ENCODE measurements around the gene TTLL11.
"Not testable (repeated sequence)": the region's sequence is repeated elsewhere in the genome, so short reads cannot be mapped to it uniquely, and the experiment has no call there.

TTLL11 gene

DNA sequence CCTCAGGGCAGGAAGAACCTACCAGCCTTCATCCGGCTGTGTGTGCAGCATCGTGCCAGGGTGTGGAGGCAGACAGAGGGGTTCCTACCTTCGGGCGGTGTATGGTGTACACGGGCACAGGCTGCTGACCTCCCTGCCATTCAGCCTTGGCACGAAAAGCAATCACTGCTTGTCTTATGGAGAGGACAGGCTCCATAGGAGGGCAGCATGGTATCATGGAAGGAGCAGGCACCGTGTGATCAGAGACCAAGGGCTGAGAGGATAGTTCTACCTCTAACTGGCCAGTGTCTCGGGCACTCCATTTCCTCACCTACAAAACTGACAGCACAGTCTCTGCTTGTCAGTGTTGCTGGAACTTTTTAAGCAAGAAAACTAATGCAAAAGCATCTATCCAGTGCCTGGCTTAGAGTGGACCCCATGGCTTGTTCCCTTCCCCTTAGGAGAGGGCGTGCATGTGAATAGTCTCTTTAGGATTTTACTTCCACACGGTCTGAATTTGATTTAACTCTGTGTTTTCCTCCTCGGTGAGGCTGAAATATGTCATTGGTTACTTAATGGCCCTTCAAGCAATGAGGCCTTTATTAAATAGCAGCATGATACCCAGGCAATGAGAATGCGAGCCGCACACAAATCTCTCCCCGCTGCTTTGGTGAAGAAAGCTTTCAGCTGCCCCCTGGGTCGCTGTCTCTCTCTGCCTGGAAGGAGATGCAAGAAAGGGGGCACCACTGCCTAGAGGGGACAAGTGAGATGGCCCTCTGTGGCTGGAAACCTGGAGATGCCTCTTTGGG, 22.2 kb downstream of the TTLL11 start:
- TF ChIP-seq, protein P1, sequence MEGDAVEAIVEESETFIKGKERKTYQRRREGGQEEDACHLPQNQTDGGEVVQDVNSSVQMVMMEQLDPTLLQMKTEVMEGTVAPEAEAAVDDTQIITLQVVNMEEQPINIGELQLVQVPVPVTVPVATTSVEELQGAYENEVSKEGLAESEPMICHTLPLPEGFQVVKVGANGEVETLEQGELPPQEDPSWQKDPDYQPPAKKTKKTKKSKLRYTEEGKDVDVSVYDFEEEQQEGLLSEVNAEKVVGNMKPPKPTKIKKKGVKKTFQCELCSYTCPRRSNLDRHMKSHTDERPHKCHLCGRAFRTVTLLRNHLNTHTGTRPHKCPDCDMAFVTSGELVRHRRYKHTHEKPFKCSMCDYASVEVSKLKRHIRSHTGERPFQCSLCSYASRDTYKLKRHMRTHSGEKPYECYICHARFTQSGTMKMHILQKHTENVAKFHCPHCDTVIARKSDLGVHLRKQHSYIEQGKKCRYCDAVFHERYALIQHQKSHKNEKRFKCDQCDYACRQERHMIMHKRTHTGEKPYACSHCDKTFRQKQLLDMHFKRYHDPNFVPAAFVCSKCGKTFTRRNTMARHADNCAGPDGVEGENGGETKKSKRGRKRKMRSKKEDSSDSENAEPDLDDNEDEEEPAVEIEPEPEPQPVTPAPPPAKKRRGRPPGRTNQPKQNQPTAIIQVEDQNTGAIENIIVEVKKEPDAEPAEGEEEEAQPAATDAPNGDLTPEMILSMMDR (IDR thresholded peaks at IDR 0.05; ENCODE audit: low read depth, low read length, missing control alignments) = no peak
- no peak overlapping the region for H3K4me3 ChIP-seq (ENCODE audit: low read depth, low read length)
- no peak for DNase-seq (ENCODE audit: low read depth)

DNA sequence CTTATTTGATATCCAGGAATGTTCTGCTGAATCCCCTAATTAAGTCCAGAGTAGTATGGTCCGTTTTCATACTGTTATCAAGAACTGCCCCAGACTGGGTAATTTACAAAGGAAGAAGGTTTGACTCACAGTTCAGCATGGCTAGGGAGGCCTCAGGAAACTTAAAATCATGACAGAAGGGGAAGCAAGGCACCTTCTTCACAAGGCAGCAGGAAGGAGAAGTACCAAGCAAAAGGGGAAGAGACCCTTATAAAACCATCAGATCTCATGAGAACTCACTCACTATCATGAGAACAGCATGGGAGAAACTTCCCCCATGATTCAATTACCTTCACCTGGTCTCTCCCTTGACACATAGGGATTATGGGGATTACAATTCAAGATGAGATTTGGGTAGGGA, 26.4 kb downstream of the TTLL11 start:
- not testable (repeated sequence) for DNase-seq (ENCODE audit: low read depth); H3K4me3 ChIP-seq (ENCODE audit: low read depth, low read length)

DNA sequence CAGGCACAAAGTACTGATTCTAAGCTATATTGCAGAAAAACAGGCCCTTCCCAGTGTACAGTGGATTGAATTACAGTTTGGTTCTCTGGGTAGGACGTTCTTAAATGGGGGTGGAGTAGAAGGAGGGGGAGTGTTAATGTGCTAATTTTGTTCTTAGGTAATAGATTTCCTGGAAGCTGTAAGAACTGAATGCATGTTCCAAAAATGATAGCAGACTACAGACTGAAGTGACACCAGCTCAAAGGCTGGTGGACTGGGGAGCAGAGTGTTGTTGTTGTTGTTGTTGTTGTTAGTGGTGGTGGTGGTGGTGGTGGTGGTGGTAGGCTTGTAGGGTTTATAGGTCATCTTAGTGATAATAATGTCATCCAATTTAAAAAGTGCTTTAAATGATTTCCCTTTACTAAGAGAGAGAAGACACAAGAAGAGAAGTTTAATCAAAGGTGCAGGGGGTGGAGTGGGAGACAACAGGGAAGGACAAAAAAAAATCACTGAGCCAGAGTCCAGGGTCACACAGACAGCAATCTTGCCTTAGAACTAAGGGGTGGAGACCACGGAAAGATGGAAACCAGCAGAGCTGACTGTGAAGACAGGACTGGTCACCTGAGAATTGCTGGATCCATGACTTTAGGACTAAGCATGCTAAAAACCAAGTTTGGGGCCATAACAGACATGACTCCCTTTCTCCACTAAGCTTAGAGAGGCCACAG, 27.0 kb downstream of the TTLL11 start:
- H3K4me3 ChIP-seq (ENCODE audit: low read depth, low read length) = no peak overlapping the region
- TF ChIP-seq, protein P1 (IDR thresholded peaks at IDR 0.05; ENCODE audit: low read depth, low read length, missing control alignments) = no peak
- DNase-seq (ENCODE audit: low read depth) = no peak

DNA sequence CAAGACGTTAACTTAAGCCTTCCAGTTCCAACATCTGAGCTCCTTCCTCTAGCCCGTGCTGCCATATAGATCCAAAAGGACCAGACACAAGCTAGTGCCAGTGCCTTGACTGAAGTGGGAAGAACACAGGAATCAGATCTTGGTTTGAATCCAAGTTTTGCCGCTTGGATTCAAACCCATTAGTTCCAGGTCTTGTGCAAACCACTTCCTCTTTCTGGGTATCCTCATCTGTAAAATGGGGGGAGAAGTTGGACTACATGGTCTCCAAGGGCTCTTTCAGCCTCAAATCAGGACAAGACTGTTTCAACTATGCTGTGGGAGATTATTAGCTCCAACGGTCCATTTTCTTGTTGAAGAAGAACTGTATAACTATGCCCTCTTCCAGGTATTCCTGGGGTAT, 32.6 kb downstream of the TTLL11 start:
- TF ChIP-seq, protein P1 (IDR thresholded peaks at IDR 0.05; ENCODE audit: low read depth, low read length, missing control alignments) = no peak
- no peak overlapping the region for H3K4me3 ChIP-seq (ENCODE audit: low read depth, low read length)
- no peak for DNase-seq (ENCODE audit: low read depth)

DNA sequence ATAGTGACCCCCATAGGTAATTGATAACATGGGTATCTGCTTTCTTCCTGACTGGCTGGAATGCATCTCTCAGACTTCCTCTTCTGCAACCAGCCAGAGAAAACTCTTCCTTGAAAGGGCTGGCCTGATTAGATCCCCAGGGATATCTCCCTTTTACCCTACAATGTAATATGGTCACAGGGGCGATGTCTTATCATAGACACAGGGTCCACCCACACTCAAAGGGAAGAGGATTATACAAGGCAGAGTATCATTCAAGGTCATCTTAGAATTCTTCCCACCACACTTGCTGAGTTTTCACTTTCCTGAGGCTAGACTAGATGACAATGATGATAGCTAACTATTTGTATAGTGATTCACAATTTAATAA, 33.2 kb downstream of the TTLL11 start:
- no peak for DNase-seq (ENCODE audit: low read depth)
- H3K4me3 ChIP-seq (ENCODE audit: low read depth, low read length) = no peak overlapping the region
- TF ChIP-seq, protein P1 (IDR thresholded peaks at IDR 0.05; ENCODE audit: low read depth, low read length, missing control alignments) = no peak

DNA sequence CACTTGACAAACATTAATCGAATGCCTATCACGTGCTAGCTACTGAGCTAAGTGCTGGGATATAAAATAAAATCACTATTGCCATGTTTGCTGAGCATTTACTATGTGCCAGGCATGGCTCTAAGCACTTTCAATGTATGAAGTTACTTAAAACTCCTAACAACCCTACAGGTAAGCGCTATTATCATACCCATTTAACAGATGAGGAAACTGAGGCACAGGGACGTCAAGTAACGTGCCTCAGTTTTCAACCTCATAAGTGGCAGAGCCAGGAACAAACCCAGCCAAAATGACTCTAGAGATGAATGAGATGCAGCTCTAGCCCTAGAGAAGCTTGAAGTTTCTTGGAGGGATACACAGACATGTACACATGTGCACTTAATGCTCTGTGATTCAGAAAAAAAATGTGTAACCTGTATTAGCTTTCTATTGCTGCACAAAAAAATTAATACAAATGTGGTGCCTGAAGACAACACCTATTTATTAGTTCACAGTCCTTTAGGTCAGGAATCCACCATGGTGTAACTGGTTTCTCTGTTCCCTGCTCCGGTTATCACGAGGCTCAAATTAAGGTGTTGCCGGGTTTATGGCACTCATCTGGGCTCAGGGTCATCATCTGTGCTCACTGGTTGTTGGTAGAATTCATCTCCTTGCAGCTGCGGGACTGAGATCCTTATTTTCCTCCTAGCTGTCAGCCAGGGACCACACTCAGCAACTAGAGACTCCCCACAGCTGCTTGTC, 33.7 kb downstream of the TTLL11 start:
- DNase-seq (ENCODE audit: low read depth) = no peak
- H3K4me3 ChIP-seq (ENCODE audit: low read depth, low read length) = no peak overlapping the region
- TF ChIP-seq, protein P1 (IDR thresholded peaks at IDR 0.05; ENCODE audit: low read depth, low read length, missing control alignments) = no peak

DNA sequence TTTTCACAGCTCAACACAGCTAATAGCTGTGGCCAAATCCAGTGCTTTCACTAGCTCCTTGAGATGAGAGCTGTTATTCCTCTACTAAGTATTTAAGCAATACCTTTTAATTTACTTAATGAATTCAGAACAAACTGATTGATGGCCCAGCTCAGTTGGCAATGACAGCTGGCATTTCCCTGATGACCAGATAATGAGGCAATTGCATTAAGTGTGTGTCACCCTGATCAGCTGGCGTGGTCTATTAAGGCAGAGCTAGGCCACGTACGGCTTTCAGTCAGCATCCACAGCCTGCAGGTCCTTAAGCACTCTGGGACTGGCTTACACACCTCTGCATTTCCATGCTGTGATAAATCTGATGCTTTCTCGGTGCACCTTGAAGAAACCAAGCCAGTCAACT, 34.4 kb downstream of the TTLL11 start:
- TF ChIP-seq, protein P1 (IDR thresholded peaks at IDR 0.05; ENCODE audit: low read depth, low read length, missing control alignments) = no peak
- DNase-seq (ENCODE audit: low read depth) = no peak
- H3K4me3 ChIP-seq (ENCODE audit: low read depth, low read length) = no peak overlapping the region

All from GM12864 (cell line).